ENCODE measurements around the gene SIGLEC12. TPM values are rescaled to one million over a fixed set of nuclear protein-coding genes. Genes with fewer than 3 reads are reported as not detected.
A peak's percentile ranks its signal among the peaks of the same experiment; 100 is the strongest.

SIGLEC12 gene
- total and polyA plus RNA-seq, 9 of the 15 experiments (the other 6 are each of a cell fraction or from before 2014, with no cell fraction given), result 0.08 to 1.3 (median 0.54) TPM

DNA sequence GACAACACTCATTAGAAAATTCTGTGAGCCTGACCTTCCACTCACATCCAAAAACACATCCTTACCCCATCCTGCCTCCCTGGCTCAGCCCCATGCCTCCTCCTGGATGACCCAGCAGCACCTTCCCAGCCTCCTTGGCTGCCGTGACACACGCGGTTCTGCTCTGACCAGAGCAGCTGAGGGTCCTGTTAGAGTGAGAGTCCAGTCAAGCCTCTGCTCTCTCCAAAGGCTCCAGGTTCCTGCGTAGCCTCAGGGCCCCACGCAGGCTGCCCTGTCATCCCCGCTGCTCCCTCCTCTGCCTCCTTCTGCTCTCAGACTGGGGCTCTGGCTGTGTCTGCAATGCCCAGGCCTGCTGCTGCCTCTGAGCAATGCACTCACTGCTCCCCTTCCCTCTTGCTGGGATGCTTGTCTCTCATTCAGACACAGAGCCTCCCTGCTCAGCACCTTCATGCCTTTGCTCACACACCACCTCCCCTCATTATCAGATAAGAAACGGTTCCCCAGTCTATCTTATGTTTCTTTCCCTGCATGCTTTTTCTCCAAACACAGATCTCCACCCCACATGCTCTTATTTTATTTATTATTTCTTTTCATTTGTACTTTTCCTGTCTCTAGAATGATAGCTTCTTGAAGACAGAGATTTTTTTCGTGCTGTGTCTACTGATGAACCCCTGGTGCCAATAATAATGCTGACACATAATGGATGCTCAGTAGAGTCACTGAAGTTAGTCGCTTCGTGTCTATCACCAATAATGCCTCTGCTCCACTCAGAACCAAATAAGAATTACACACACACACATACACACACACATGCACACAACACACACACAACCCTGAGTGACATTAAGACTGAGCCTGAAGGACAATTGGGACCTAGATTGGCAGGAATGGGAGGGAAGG is 40.1 kb upstream of the SIGLEC12 start (continued):
- TF ChIP-seq, protein P1, sequence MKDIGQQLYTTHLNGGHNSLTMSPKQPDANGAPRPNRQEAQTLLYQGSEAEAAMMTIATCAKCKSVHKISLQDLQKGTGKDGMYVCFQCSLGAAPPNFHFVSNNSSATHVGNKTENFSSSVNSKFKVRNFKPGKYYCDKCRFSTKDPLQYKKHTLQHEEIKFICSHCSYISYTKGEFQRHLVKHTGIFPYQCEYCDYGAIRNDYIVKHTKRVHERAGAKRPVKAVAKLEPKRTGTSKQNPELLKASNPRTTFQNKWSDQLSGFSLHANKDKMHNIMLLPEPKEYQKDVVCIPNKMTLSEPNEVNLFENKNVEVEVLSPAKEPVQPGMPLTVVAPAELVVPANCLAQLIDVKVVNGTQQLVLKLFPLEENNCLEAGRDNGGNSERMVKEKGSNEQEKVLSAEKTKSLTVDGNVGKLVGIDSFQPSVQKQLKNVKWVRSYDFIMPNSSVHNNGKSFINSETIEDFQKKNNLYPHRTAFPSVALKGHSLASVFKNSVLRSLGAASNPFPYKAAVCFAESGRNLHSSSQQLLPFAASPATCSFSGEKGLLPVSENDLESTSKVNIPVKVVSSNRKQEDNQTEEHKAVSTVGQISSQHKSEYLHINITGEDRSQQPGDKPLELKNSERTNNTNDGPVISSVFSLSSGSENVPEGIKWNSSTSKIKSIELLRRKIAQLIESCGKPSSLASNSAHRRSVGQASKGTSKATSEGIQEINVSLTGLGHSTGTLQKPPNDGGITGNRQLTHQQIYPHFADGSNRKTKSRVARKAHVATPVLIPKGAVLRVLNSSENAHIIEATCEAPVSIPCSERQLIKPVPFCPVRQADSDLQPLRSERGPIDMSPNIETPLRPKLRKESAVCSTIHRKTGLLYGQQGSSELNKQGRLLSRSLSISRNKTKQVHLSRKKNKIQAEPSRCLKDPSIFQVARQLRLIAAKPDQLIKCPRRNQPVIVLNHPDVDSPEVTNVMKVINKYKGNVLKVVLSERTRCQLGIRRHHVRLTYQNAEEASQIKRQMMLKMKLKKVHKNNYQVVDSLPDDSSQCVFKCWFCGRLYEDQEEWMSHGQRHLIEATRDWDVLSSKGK (CRISPR knock-in tag; IDR thresholded peaks at IDR 0.05), result no peak
- TF ChIP-seq, protein P2, sequence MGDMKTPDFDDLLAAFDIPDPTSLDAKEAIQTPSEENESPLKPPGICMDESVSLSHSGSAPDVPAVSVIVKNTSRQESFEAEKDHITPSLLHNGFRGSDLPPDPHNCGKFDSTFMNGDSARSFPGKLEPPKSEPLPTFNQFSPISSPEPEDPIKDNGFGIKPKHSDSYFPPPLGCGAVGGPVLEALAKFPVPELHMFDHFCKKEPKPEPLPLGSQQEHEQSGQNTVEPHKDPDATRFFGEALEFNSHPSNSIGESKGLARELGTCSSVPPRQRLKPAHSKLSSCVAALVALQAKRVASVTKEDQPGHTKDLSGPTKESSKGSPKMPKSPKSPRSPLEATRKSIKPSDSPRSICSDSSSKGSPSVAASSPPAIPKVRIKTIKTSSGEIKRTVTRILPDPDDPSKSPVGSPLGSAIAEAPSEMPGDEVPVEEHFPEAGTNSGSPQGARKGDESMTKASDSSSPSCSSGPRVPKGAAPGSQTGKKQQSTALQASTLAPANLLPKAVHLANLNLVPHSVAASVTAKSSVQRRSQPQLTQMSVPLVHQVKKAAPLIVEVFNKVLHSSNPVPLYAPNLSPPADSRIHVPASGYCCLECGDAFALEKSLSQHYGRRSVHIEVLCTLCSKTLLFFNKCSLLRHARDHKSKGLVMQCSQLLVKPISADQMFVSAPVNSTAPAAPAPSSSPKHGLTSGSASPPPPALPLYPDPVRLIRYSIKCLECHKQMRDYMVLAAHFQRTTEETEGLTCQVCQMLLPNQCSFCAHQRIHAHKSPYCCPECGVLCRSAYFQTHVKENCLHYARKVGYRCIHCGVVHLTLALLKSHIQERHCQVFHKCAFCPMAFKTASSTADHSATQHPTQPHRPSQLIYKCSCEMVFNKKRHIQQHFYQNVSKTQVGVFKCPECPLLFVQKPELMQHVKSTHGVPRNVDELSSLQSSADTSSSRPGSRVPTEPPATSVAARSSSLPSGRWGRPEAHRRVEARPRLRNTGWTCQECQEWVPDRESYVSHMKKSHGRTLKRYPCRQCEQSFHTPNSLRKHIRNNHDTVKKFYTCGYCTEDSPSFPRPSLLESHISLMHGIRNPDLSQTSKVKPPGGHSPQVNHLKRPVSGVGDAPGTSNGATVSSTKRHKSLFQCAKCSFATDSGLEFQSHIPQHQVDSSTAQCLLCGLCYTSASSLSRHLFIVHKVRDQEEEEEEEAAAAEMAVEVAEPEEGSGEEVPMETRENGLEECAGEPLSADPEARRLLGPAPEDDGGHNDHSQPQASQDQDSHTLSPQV (IDR thresholded peaks at IDR 0.05), result peak; percentile 93
- TF ChIP-seq PTTG1 (tag; IDR thresholded peaks at IDR 0.05; ENCODE audit: low read depth) (peak; percentile 21; the same call in 1 of the 2 replicates), DPF2 (IDR thresholded peaks at IDR 0.05) (peak; percentile 62; the same call in 1 of the 2 replicates), CTBP1 (IDR thresholded peaks at IDR 0.05; ENCODE audit: borderline replicate concordance) (peak; percentile 66), ZNF583 (CRISPR knock-in tag; IDR thresholded peaks at IDR 0.05) (peak; percentile 19; the same call in 1 of the 2 replicates), GTF2A2 (tag; IDR thresholded peaks at IDR 0.05) (0 out of 2 replicates have a peak, but pooled peaks have one; percentile 14), MED1 (CRISPR knock-in tag; IDR thresholded peaks at IDR 0.05; ENCODE audit: borderline replicate concordance) (no peak), JUN (IDR thresholded peaks at IDR 0.05; ENCODE audit: borderline replicate concordance, low read depth, low read length) (no peak), JUN (CRISPR knock-in tag; IDR thresholded peaks at IDR 0.05; ENCODE audit: borderline replicate concordance) (no peak), ZNF316 (IDR thresholded peaks at IDR 0.05) (peak; percentile 90), ZNF217 (CRISPR knock-in tag; IDR thresholded peaks at IDR 0.05) (no peak)
- TF ChIP-seq, protein P3, sequence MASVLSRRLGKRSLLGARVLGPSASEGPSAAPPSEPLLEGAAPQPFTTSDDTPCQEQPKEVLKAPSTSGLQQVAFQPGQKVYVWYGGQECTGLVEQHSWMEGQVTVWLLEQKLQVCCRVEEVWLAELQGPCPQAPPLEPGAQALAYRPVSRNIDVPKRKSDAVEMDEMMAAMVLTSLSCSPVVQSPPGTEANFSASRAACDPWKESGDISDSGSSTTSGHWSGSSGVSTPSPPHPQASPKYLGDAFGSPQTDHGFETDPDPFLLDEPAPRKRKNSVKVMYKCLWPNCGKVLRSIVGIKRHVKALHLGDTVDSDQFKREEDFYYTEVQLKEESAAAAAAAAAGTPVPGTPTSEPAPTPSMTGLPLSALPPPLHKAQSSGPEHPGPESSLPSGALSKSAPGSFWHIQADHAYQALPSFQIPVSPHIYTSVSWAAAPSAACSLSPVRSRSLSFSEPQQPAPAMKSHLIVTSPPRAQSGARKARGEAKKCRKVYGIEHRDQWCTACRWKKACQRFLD (CRISPR knock-in tag; IDR thresholded peaks at IDR 0.05), result 0 out of 2 replicates have a peak, but pooled peaks have one; percentile 24
- TF ChIP-seq, protein P4, sequence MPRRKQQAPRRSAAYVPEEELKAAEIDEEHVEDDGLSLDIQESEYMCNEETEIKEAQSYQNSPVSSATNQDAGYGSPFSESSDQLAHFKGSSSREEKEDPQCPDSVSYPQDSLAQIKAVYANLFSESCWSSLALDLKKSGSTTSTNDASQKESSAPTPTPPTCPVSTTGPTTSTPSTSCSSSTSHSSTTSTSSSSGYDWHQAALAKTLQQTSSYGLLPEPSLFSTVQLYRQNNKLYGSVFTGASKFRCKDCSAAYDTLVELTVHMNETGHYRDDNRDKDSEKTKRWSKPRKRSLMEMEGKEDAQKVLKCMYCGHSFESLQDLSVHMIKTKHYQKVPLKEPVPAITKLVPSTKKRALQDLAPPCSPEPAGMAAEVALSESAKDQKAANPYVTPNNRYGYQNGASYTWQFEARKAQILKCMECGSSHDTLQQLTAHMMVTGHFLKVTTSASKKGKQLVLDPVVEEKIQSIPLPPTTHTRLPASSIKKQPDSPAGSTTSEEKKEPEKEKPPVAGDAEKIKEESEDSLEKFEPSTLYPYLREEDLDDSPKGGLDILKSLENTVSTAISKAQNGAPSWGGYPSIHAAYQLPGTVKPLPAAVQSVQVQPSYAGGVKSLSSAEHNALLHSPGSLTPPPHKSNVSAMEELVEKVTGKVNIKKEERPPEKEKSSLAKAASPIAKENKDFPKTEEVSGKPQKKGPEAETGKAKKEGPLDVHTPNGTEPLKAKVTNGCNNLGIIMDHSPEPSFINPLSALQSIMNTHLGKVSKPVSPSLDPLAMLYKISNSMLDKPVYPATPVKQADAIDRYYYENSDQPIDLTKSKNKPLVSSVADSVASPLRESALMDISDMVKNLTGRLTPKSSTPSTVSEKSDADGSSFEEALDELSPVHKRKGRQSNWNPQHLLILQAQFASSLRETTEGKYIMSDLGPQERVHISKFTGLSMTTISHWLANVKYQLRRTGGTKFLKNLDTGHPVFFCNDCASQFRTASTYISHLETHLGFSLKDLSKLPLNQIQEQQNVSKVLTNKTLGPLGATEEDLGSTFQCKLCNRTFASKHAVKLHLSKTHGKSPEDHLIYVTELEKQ (CRISPR knock-in tag; IDR thresholded peaks at IDR 0.05), result 0 out of 2 replicates have a peak, but pooled peaks have one; percentile 32

Measured in K562 (cell line).